ENCODE data around the gene MTHFSD.

Gene MTHFSD

DNA sequence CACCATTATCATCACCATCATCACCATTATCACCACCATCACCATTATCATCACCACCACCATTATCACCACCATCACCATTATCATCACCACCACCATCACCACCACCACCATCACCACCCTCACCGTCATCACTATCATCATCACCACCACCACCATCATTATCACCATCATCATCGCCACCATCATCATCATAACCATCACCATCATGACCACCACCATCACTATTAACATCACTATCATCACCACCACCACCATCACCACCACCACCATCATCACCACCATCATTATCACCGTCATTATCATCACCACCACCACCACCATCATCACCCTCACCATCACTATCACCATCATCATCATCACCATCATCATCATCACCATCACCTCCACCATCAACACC lies 32.5 kb upstream of the MTHFSD start:
- Histone ChIP-seq H3K9me3 (ENCODE audit: severe bottlenecking) (no peaks in the 10 kb centered on the region), H3K4me1 (ENCODE audit: insufficient read depth, poor library complexity, severe bottlenecking) (peaks cover 20% of the 10 kb centered on the region), H3K27me3 (ENCODE audit: insufficient read depth, poor library complexity, severe bottlenecking) (no peaks in the 10 kb centered on the region), H3K4me3 (ENCODE audit: severe bottlenecking) (no peak overlapping the region), H3K27ac (ENCODE audit: poor library complexity, severe bottlenecking) (no peak overlapping the region), H3K36me3 (ENCODE audit: low read depth) (no peaks in the 10 kb centered on the region)
- TF ChIP-seq CTCF (IDR thresholded peaks at IDR 0.05; ENCODE audit: poor library complexity, severe bottlenecking) = no peak
- ATAC-seq (ENCODE audit: low read depth) (no peak), DNase-seq (ENCODE audit: low spot score) (no peak)

GRCh38 chr16:86585821-86586611 lies 31.0 kb upstream of the MTHFSD start:
- Histone ChIP-seq H3K4me1 (ENCODE audit: insufficient read depth, poor library complexity, severe bottlenecking) (peaks cover 19% of the 10 kb centered on the region), H3K27me3 (ENCODE audit: insufficient read depth, poor library complexity, severe bottlenecking) (no peaks in the 10 kb centered on the region)
- no peak for DNase-seq (ENCODE audit: low spot score)

DNA sequence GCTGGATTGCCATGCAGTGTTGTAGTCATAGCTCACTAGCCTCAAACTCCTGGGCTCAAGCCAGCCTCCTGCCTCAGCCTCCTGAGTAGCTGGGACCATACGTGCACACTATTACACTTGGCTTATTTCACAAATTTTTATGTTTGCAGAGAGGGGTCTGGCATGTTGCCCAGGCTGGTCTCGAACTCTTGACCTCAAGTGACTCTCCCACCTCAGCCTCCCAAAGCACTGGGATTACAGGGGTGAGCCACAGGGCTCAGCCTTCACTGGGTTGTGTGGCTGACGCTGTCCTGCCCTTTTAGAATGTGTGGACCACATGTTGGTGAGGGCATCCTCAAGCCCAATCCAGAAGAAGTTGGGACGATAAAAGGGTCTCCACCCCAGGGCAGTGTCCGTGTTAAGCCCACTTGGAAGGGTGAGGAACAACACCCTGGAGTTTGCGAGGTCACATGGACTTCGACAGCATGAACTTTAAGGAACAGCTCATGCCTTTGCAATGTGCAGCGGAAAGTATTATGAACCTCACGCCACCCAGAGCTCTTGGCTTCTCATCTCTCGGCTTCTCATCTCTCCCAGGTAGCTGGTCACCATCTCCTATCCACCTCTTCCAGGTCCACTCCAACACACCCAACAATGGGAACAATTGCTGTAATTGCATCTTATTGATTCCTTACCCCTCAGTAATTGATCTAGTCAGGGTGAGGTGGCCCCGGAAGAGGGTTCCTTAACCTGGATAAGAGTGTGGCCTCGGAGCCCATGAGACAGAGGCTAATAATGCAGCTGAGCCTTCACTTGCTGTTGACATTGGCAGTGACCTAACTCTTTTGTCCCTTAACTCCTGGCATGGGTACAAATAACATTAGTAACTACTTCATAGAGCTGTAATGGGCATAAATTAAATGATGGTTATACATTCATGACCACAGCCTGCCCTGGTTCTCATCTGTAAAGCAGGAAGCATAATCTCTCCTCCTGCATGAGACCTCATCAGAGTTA lies 30.0 kb upstream of the MTHFSD start:
- peaks cover 14% of the 10 kb centered on the region for H3K4me1 ChIP-seq (ENCODE audit: insufficient read depth, poor library complexity, severe bottlenecking)
- no peak for ATAC-seq (ENCODE audit: low read depth)
- H3K36me3 ChIP-seq (ENCODE audit: low read depth) = no peaks in the 10 kb centered on the region
- no peak for DNase-seq (ENCODE audit: low spot score)
- no peak overlapping the region for H3K27ac ChIP-seq (ENCODE audit: poor library complexity, severe bottlenecking)
- no peak overlapping the region for H3K4me3 ChIP-seq (ENCODE audit: severe bottlenecking)
- TF ChIP-seq CTCF (IDR thresholded peaks at IDR 0.05; ENCODE audit: poor library complexity, severe bottlenecking) = no peak
- no peaks in the 10 kb centered on the region for H3K9me3 ChIP-seq (ENCODE audit: severe bottlenecking)
- no peaks in the 10 kb centered on the region for H3K27me3 ChIP-seq (ENCODE audit: insufficient read depth, poor library complexity, severe bottlenecking)

More at GRCh38 chr16:86585821-86586611, 31.0 kb upstream of the MTHFSD start:
- Histone ChIP-seq H3K36me3 (ENCODE audit: low read depth) (no peaks in the 10 kb centered on the region), H3K27ac (ENCODE audit: poor library complexity, severe bottlenecking) (peak overlapping the region; percentile 16), H3K9me3 (ENCODE audit: severe bottlenecking) (no peaks in the 10 kb centered on the region), H3K4me3 (ENCODE audit: severe bottlenecking) (no peak overlapping the region)
- ATAC-seq (ENCODE audit: low read depth) = peak; percentile 38; the same call in 2 of the 3 replicates
- TF ChIP-seq CTCF (IDR thresholded peaks at IDR 0.05; ENCODE audit: poor library complexity, severe bottlenecking) = no peak

DNA sequence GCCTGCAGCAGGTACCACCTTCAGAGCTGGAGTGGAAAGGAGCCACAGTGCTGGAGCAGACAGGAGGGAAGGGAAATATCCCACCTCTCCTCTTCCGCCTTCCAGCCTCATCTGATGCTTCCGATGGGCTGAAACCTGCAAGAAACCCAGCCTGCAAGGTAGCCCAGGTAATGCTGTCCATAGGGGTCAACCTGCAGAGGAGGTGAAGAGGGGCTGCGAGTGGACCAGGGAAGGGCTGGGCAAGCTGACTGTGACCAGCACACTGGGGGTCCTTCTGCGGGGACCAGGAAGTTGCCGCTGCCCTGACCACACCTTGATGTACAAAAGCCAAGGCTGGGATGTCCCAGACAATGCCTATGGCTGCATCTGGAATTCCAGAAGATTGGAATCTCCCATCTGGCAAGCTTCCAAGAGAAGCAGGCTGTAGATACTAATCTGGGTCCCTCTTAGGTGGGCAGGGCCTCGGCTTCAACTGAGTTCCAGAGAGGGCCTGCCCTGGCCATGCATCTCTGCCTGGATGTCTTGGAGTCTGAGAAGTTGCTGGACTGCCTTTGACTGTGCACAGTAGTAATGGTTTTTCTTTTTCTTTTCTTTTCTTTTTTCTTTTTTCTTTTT lies 29.1 kb upstream of the MTHFSD start:
- H3K4me3 ChIP-seq (ENCODE audit: severe bottlenecking) = no peak overlapping the region
- peaks cover 9% of the 10 kb centered on the region for H3K4me1 ChIP-seq (ENCODE audit: insufficient read depth, poor library complexity, severe bottlenecking)
- DNase-seq (ENCODE audit: low spot score) (no peak), ATAC-seq (ENCODE audit: low read depth) (peak; percentile 18; the same call in 1 of the 3 replicates)
- TF ChIP-seq CTCF (IDR thresholded peaks at IDR 0.05; ENCODE audit: poor library complexity, severe bottlenecking) = no peak
- no peak overlapping the region for H3K27ac ChIP-seq (ENCODE audit: poor library complexity, severe bottlenecking)
- H3K27me3 ChIP-seq (ENCODE audit: insufficient read depth, poor library complexity, severe bottlenecking) = no peaks in the 10 kb centered on the region
- H3K36me3 ChIP-seq (ENCODE audit: low read depth) = no peaks in the 10 kb centered on the region
- H3K9me3 ChIP-seq (ENCODE audit: severe bottlenecking) = no peaks in the 10 kb centered on the region
